Peyer's patch (tissue), 4 donors: ENCODE measurements around the gene PTH2.

Experiments used
- POLR2A ChIP-seq, 2 donors: fragments of 450-650 bp; IDR thresholded peaks; one replicate each; pipeline ENCODE4 v1.5.1; 2017; ENCODE audit warnings: antibody characterized with exemption in 2 of 2, mild to moderate bottlenecking in 2 of 2, moderate library complexity in 2 of 2
- TF ChIP-seq, protein P1 (sequence below), 6 experiments: fragments of 450-650 bp in 4 of 6; fragments of 200-600 bp in 2 of 6; sonication (generic) in 1 of 6; IDR thresholded peaks; one replicate each; pipeline ENCODE4 v1.5.1; 2017 to 2019; ENCODE audit warnings: antibody characterized with exemption in 6 of 6, mild to moderate bottlenecking in 3 of 6, moderate library complexity in 1 of 6

DNA sequence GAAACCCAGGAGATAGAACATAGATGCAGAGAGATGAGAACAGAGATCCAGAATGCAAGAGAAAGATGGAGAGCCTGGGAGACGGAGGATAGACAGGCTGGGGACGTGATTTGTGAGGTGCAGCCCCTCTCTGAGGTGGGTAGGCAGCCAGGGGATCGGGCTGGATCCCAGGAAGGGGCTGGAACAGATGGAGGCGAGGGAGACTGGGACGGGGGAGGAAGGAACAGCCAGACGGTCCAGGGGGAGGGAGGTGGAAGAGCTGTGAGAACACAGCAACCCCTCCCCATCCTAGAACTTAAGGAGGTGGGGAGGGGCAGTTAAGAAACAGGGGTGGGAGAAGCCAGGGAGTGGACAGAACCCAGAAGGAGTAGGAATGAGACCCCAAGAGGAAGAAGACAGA, 15.0 kb upstream of the PTH2 start:
- TF ChIP-seq, protein P1, sequence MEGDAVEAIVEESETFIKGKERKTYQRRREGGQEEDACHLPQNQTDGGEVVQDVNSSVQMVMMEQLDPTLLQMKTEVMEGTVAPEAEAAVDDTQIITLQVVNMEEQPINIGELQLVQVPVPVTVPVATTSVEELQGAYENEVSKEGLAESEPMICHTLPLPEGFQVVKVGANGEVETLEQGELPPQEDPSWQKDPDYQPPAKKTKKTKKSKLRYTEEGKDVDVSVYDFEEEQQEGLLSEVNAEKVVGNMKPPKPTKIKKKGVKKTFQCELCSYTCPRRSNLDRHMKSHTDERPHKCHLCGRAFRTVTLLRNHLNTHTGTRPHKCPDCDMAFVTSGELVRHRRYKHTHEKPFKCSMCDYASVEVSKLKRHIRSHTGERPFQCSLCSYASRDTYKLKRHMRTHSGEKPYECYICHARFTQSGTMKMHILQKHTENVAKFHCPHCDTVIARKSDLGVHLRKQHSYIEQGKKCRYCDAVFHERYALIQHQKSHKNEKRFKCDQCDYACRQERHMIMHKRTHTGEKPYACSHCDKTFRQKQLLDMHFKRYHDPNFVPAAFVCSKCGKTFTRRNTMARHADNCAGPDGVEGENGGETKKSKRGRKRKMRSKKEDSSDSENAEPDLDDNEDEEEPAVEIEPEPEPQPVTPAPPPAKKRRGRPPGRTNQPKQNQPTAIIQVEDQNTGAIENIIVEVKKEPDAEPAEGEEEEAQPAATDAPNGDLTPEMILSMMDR (IDR thresholded peaks at IDR 0.05) = no peak
- TF ChIP-seq POLR2A (IDR thresholded peaks at IDR 0.05) = no peak
